DOHH2 (cell line): ENCODE results near the gene PPP3CA.

Experiments used
- CTCF ChIP-seq: fragments of 200-600 bp; sonication (generic); IDR thresholded peaks from one replicate; pipeline ENCODE4 v1.5.1; 2014; ENCODE audit warnings: antibody characterized with exemption, mild to moderate bottlenecking, low read depth, low read length; ENCODE audit not compliant: poor library complexity, severe bottlenecking
- EZH2phosphoT487 ChIP-seq: fragments of 200-600 bp; sonication (generic); IDR thresholded peaks from 2 replicates; pipeline ENCODE4 v1.6.1; 2017; ENCODE audit warnings: borderline replicate concordance, mild to moderate bottlenecking, antibody characterized with exemption, low read length, moderate library complexity, mixed read lengths

GRCh38 chr4:101158507-101158906, 188.8 kb downstream of the PPP3CA start:
- TF ChIP-seq CTCF (no peak), EZH2phosphoT487 (no peak)
